Panc1 (cell line): ENCODE results near the gene HS3ST5. TPM values are rescaled to one million over a fixed set of nuclear protein-coding genes. Genes with fewer than 3 reads are reported as not detected.

ENCODE experiments used
- ATAC-seq: fragments of 200-7000 bp; cut with Tn5 transposase; 2 replicates; pipeline ENCODE4 v1.9.1; 2020; ENCODE audit warnings: mild to moderate bottlenecking, moderate library complexity
- BruUV-seq: library from RNA; stranded (reverse); fragments of 400-500 nt; replicated peaks from 2 replicates; lab custom pipeline; 2021; lab: Mats Ljungman, UMichigan
- CTCF ChIA-PET: fragments of 300-600 bp; sonication (Branson Sonifier 250); formaldehyde crosslinking; loops from one replicate; lab custom pipeline; 2022; ENCODE audit warnings: antibody characterized with exemption; lab: Charles Lee
- POLR2A ChIA-PET: fragments of 300-600 bp; sonication (Branson Sonifier 250); formaldehyde crosslinking; loops from one replicate; lab custom pipeline; 2022; ENCODE audit warnings: antibody characterized with exemption; lab: Charles Lee
- DNase-seq: peaks from one replicate; pipeline ENCODE4 v3.0.0-alpha.2; 2010; ENCODE audit warnings: low read depth, low spot score
- H3K27ac ChIP-seq: 2 replicates; pipeline ENCODE4 v1.5.1; 2011; ENCODE audit warnings: mild to moderate bottlenecking, low read length, inconsistent platforms
- H3K27me3 ChIP-seq: fragments of 200-500 bp; sonication (Bioruptor generic); 2 replicates; pipeline ENCODE4 v1.6.0; 2014; ENCODE audit warnings: low read length, inconsistent platforms; ENCODE audit not compliant: control insufficient read depth, insufficient read depth
- H3K36me3 ChIP-seq: fragments of 200-500 bp; sonication (Bioruptor generic); 2 replicates; pipeline ENCODE4 v1.5.1; 2014; ENCODE audit warnings: inconsistent platforms, mild to moderate bottlenecking, low read length, moderate library complexity; ENCODE audit not compliant: control insufficient read depth, insufficient read depth
- H3K4me1 ChIP-seq: 2 replicates; pipeline ENCODE4 v1.5.1; 2011; ENCODE audit warnings: inconsistent platforms, mild to moderate bottlenecking, low read length, moderate library complexity; ENCODE audit not compliant: control insufficient read depth, insufficient read depth
- H3K4me3 ChIP-seq, 2 experiments: 2 replicates each; pipeline ENCODE4 v1.5.1; 2011 to 2012; ENCODE audit warnings: low read depth in 2 of 2, low read length in 2 of 2, mild to moderate bottlenecking in 2 of 2, inconsistent platforms in 1 of 2, moderate library complexity in 1 of 2
- H3K9me3 ChIP-seq: fragments of 200-500 bp; sonication (Bioruptor generic); 2 replicates; pipeline ENCODE4 v1.5.1; 2014; ENCODE audit warnings: low read depth, mild to moderate bottlenecking, inconsistent platforms, low read length, moderate library complexity; ENCODE audit not compliant: control insufficient read depth, insufficient read depth
- POLR2AphosphoS5 ChIP-seq: IDR thresholded peaks from 2 replicates; pipeline ENCODE4 v1.6.1; 2012; ENCODE audit warnings: mild to moderate bottlenecking, low read depth, low read length, moderate library complexity
- SIN3A ChIP-seq: IDR thresholded peaks from 2 replicates; pipeline ENCODE4 v1.6.1; 2012; ENCODE audit warnings: low read depth, mild to moderate bottlenecking, low read length, moderate library complexity, borderline replicate concordance; ENCODE audit not compliant: insufficient read depth
- TCF7L2 ChIP-seq: IDR thresholded peaks from 2 replicates; pipeline ENCODE4 v1.6.1; 2011; ENCODE audit warnings: mild to moderate bottlenecking, low read depth, low read length, inconsistent platforms
- in situ Hi-C: cut with HindIII; loops from 2 replicates; pipeline ENCODE4 v1.10.0; 2016; ENCODE audit warnings: low sequenced_read_pairs, low pct_unique_long_range_greater_than_20kb
- intact Hi-C: fragments of 100-400 bp; cut with micrococcal nuclease; formaldehyde crosslinking; loops from one replicate; pipeline ENCODE4 v1.10.0; 2022; ENCODE audit not compliant: unreplicated experiment
- total RNA-seq: library from RNA; stranded (reverse); gene quantifications from one replicate; pipeline ENCODE4 v1.2.1, GENCODE V29; 2021; ENCODE audit not compliant: unreplicated experiment
- TF ChIP-seq, protein P1 (sequence below): fragments of 450-650 bp; IDR thresholded peaks from 2 replicates; pipeline ENCODE4 v1.5.1; 2017; ENCODE audit warnings: mild to moderate bottlenecking
- TF ChIP-seq, protein P2 (sequence below), 2 experiments: IDR thresholded peaks; 2 replicates each; pipeline ENCODE4 v1.6.1; 2011 to 2012; ENCODE audit warnings: low read depth in 2 of 2, control low read depth in 1 of 2, low read length in 1 of 2, mild to moderate bottlenecking in 1 of 2, moderate library complexity in 1 of 2; ENCODE audit not compliant: insufficient read depth in 1 of 2

The HS3ST5 gene
- total RNA-seq, 1 experiment from 2014 or later = 0.05 TPM

DNA sequence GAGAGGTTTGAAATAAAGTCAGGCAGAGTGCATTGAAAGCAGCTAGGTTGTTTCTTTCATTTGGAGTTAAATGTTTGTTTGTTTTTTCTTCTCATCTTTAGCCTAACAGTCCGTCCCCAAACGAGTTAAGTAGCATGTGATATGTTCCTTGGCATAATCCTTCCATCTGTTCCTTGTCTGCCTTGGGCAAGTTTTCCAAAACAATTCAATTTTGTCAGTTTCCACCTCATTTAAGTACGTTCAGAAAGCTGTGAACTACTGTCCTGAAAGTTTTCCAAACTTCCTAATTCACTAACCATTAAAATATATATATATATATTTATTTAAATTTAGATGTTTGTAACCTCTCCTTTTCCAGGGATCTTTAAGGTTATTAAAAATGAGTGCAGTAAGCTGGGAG is 310.1 kb downstream of the HS3ST5 start:
- DNase-seq (no peak), ATAC-seq (no peak)
- in situ Hi-C loops = no loop called here
- no peaks in the 10 kb centered on the region for H3K9me3 ChIP-seq
- no peaks in the 10 kb centered on the region for H3K4me1 ChIP-seq
- POLR2A ChIA-PET = no interaction called here
- intact Hi-C loops = no loop called here
- no peak for TF ChIP-seq SIN3A
- no peak for TF ChIP-seq POLR2AphosphoS5
- TF ChIP-seq, protein P1, sequence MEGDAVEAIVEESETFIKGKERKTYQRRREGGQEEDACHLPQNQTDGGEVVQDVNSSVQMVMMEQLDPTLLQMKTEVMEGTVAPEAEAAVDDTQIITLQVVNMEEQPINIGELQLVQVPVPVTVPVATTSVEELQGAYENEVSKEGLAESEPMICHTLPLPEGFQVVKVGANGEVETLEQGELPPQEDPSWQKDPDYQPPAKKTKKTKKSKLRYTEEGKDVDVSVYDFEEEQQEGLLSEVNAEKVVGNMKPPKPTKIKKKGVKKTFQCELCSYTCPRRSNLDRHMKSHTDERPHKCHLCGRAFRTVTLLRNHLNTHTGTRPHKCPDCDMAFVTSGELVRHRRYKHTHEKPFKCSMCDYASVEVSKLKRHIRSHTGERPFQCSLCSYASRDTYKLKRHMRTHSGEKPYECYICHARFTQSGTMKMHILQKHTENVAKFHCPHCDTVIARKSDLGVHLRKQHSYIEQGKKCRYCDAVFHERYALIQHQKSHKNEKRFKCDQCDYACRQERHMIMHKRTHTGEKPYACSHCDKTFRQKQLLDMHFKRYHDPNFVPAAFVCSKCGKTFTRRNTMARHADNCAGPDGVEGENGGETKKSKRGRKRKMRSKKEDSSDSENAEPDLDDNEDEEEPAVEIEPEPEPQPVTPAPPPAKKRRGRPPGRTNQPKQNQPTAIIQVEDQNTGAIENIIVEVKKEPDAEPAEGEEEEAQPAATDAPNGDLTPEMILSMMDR = no peak
- TF ChIP-seq TCF7L2 = no peak
- TF ChIP-seq, protein P2, sequence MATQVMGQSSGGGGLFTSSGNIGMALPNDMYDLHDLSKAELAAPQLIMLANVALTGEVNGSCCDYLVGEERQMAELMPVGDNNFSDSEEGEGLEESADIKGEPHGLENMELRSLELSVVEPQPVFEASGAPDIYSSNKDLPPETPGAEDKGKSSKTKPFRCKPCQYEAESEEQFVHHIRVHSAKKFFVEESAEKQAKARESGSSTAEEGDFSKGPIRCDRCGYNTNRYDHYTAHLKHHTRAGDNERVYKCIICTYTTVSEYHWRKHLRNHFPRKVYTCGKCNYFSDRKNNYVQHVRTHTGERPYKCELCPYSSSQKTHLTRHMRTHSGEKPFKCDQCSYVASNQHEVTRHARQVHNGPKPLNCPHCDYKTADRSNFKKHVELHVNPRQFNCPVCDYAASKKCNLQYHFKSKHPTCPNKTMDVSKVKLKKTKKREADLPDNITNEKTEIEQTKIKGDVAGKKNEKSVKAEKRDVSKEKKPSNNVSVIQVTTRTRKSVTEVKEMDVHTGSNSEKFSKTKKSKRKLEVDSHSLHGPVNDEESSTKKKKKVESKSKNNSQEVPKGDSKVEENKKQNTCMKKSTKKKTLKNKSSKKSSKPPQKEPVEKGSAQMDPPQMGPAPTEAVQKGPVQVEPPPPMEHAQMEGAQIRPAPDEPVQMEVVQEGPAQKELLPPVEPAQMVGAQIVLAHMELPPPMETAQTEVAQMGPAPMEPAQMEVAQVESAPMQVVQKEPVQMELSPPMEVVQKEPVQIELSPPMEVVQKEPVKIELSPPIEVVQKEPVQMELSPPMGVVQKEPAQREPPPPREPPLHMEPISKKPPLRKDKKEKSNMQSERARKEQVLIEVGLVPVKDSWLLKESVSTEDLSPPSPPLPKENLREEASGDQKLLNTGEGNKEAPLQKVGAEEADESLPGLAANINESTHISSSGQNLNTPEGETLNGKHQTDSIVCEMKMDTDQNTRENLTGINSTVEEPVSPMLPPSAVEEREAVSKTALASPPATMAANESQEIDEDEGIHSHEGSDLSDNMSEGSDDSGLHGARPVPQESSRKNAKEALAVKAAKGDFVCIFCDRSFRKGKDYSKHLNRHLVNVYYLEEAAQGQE (IDR thresholded peaks at IDR 0.05; ENCODE audit: insufficient read depth in 1 of 2, low read depth in 2 of 2, low read length in 1 of 2) = no peak
- no peak overlapping the region for H3K4me3 ChIP-seq
- no peaks in the 10 kb centered on the region for H3K36me3 ChIP-seq
- no TSS peak for BruUV-seq
- H3K27ac ChIP-seq = no peak overlapping the region
- CTCF ChIA-PET = no interaction called here
- H3K27me3 ChIP-seq = no peaks in the 10 kb centered on the region

DNA sequence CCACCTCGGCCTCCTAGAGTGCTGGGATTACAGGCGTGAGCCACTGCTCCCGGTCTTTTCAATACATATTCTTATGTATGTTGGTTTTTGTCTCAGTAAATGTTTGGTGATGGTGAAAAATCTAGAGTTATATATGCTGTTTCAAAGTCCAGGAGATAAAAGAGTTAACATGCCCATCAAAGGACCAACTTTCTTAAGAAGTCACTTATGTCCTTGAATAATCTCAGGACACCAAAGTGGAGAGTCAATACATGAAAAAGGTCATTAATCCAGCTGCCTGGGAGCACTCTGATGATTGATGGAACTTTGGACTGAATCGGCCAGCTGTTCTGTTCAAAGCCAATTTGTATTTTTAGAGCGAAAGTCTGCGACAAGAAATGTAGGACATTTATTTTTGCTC is 312.1 kb downstream of the HS3ST5 start:
- ChIA-PET POLR2A (no interaction called here), CTCF (no interaction called here)
- H3K27me3 ChIP-seq = no peaks in the 10 kb centered on the region
- TF ChIP-seq POLR2AphosphoS5 = no peak
- TF ChIP-seq SIN3A = no peak
- H3K27ac ChIP-seq = no peak overlapping the region
- ATAC-seq = no peak
- H3K4me1 ChIP-seq = no peaks in the 10 kb centered on the region
- no peak overlapping the region for H3K4me3 ChIP-seq
- DNase-seq = no peak
- no peaks in the 10 kb centered on the region for H3K36me3 ChIP-seq
- H3K9me3 ChIP-seq = no peaks in the 10 kb centered on the region
- BruUV-seq = no TSS peak
- in situ Hi-C loops = no loop called here
- intact Hi-C loops = no loop called here

DNA sequence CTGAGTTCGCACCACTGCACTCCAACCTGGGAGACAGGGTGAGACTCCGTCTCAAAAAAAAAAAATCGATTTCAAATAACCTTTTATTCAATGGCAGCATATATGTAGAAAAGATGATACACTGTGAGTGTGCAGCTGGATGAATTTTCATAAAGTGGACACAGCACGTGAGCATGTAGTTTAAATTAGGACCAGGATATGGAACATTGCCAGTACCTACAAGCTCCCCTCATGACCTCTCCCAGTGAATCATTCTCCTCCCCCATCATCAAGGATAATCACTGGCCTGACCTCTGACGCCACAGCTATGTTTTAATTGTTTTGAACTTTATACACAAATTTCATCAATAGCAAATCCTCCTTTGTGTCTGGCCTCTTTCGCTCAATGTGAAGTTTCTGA is 318.1 kb downstream of the HS3ST5 start:
- TF ChIP-seq, protein P1 = no peak
- TF ChIP-seq SIN3A (no peak), POLR2AphosphoS5 (no peak), TCF7L2 (no peak)
- TF ChIP-seq, protein P2 (IDR thresholded peaks at IDR 0.05; ENCODE audit: insufficient read depth in 1 of 2, low read depth in 2 of 2, low read length in 1 of 2) = no peak
- ATAC-seq (no peak), DNase-seq (no peak)
- ChIA-PET CTCF (interaction anchor here (0.7 kb wide), 1 partner anchor 9 kb away, joined by 3 read pairs; no protein-coding TSS in a partner anchor), POLR2A (interaction anchor here (1.0 kb wide), 1 partner anchor 25 kb away, joined by 4 read pairs; no protein-coding TSS in a partner anchor)
- Histone ChIP-seq H3K4me3 (no peak overlapping the region), H3K9me3 (no peaks in the 10 kb centered on the region), H3K27me3 (no peaks in the 10 kb centered on the region), H3K4me1 (no peaks in the 10 kb centered on the region), H3K27ac (no peak overlapping the region), H3K36me3 (no peaks in the 10 kb centered on the region)
- in situ Hi-C loops = no loop called here
- intact Hi-C loops = no loop called here
- BruUV-seq = no TSS peak
